HCT116 (cell line): Measurements from ENCODE around the gene RERG. TPM values are rescaled to one million over a fixed set of nuclear protein-coding genes. Genes with fewer than 3 reads are reported as not detected.

Experiments used
- ATAC-seq: fragments of 200-7000 bp; cut with Tn5 transposase; 2 replicates; pipeline ENCODE4 v1.9.1; 2020; ENCODE audit warnings: mild to moderate bottlenecking, moderate library complexity
- BruUV-seq: library from RNA; stranded (reverse); fragments of 400-500 nt; replicated peaks from 2 replicates; lab custom pipeline; 2021; lab: Mats Ljungman, UMichigan
- CTCF ChIA-PET: fragments of 300-600 bp; sonication (Branson Sonifier 250); formaldehyde crosslinking; loops from one replicate; lab custom pipeline; 2021; ENCODE audit warnings: antibody characterized with exemption; lab: Charles Lee
- POLR2A ChIA-PET: fragments of 300-600, 350-600 bp; sonication (Branson Sonifier 250); formaldehyde crosslinking; loops from one replicate; lab custom pipeline; 2021; ENCODE audit warnings: antibody characterized with exemption; lab: Charles Lee
- RAD21 ChIA-PET, 2 experiments: fragments of 300-600 bp; sonication (Branson Sonifier 250); formaldehyde crosslinking; loops; one replicate each; lab custom pipeline; 2023; ENCODE audit warnings: low total read pairs in 2 of 2; ENCODE audit not compliant: uncharacterized antibody in 2 of 2, unreplicated experiment in 2 of 2, low non-redundant PET in 1 of 2; lab: Charles Lee
- DNase-seq: peaks from one replicate; pipeline ENCODE4 v3.0.0-alpha.2; 2010; ENCODE audit warnings: low read depth, low spot score
- H2AFZ ChIP-seq: fragments of 200-600 bp; shearing (Covaris generic), sonication (generic); 2 replicates; pipeline ENCODE4 v1.6.1; 2017; ENCODE audit warnings: low read depth, mixed run types, mixed read lengths, antibody characterized with exemption, low read length; ENCODE audit not compliant: poor library complexity, severe bottlenecking
- H3K27ac ChIP-seq: 2 replicates; pipeline ENCODE4 v1.5.1; 2012; ENCODE audit warnings: low read depth, low read length
- H3K27me3 ChIP-seq: fragments of 200-600 bp; sonication (generic); 2 replicates; pipeline ENCODE4 v1.6.1; 2016; ENCODE audit warnings: mixed run types, low read length, mixed read lengths; ENCODE audit not compliant: insufficient read depth
- H3K36me3 ChIP-seq, 2 experiments: fragments of 200-500 bp in 1 of 2; fragments of 200-600 bp in 1 of 2; sonication (Bioruptor generic) in 1 of 2; sonication (generic) in 1 of 2; 2 replicates each; pipeline versions ENCODE4 v1.5.1 to v1.6.1; 2014 to 2016; ENCODE audit warnings: low read length in 2 of 2, inconsistent platforms in 1 of 2, mixed read lengths in 1 of 2, mixed run types in 1 of 2; ENCODE audit not compliant: insufficient read depth in 2 of 2, control insufficient read depth in 1 of 2
- H3K4me1 ChIP-seq, 2 experiments: fragments of 200-600 bp in 1 of 2; sonication (generic) in 1 of 2; 2 replicates each; pipeline versions ENCODE4 v1.5.1 to v1.6.1; 2012 to 2017; ENCODE audit warnings: low read length in 2 of 2, inconsistent platforms in 1 of 2, mild to moderate bottlenecking in 1 of 2, mixed read lengths in 1 of 2, mixed run types in 1 of 2, moderate library complexity in 1 of 2; ENCODE audit not compliant: insufficient read depth in 2 of 2, control insufficient read depth in 1 of 2
- H3K4me2 ChIP-seq: fragments of 200-600 bp; sonication (generic); 2 replicates; pipeline ENCODE4 v1.6.1; 2017; ENCODE audit warnings: mixed run types, low read length, mixed read lengths
- H3K4me3 ChIP-seq, 2 experiments: fragments of 200-600 bp in 1 of 2; sonication (generic) in 1 of 2; replicated peaks in 1 of 2; 2 replicates each; pipeline ENCODE4 v1.5.1; 2011 to 2016; ENCODE audit warnings: low read length in 2 of 2, control low read depth in 1 of 2, low read depth in 1 of 2, mild to moderate bottlenecking in 1 of 2, mixed read lengths in 1 of 2, mixed run types in 1 of 2
- H3K79me2 ChIP-seq: fragments of 200-600 bp; sonication (generic); 2 replicates; pipeline ENCODE4 v1.6.1; 2017; ENCODE audit warnings: mild to moderate bottlenecking, mixed run types, low read length, moderate library complexity, mixed read lengths; ENCODE audit not compliant: insufficient read depth
- H3K9ac ChIP-seq: fragments of 200-600 bp; sonication (generic); 2 replicates; pipeline ENCODE4 v1.6.1; 2016; ENCODE audit warnings: low read length, mixed read lengths
- H3K9me2 ChIP-seq: fragments of 200-600 bp; sonication (generic), shearing (Covaris generic); 2 replicates; pipeline ENCODE4 v1.6.1; 2017; ENCODE audit warnings: mixed run types, mild to moderate bottlenecking, moderate library complexity; ENCODE audit not compliant: insufficient read depth
- H3K9me3 ChIP-seq, 2 experiments: fragments of 200-500 bp in 1 of 2; fragments of 200-600 bp in 1 of 2; sonication (Bioruptor generic) in 1 of 2; sonication (generic) in 1 of 2; 2 replicates each; pipeline ENCODE4 v1.6.1; 2014 to 2017; ENCODE audit warnings: low read length in 2 of 2, mixed read lengths in 2 of 2, inconsistent platforms in 1 of 2, low read depth in 1 of 2, mild to moderate bottlenecking in 1 of 2, mixed run types in 1 of 2, moderate library complexity in 1 of 2; ENCODE audit not compliant: control insufficient read depth in 1 of 2, insufficient read depth in 1 of 2
- H4K20me1 ChIP-seq: fragments of 200-600 bp; sonication (generic), shearing (Covaris generic); 2 replicates; pipeline ENCODE4 v1.6.1; 2017; ENCODE audit warnings: mixed run types, mild to moderate bottlenecking, moderate library complexity; ENCODE audit not compliant: insufficient read depth
- CEBPB ChIP-seq: IDR thresholded peaks from 2 replicates; pipeline ENCODE4 v1.6.1; 2012; ENCODE audit warnings: low read depth
- EGR1 ChIP-seq: IDR thresholded peaks from 2 replicates; pipeline ENCODE4 v1.6.1; 2012; ENCODE audit warnings: low read depth
- ELF1 ChIP-seq: IDR thresholded peaks from 2 replicates; pipeline ENCODE4 v1.6.1; 2012; ENCODE audit warnings: low read depth, borderline replicate concordance
- POLR2A ChIP-seq: IDR thresholded peaks from 2 replicates; pipeline ENCODE4 v1.7.0; 2011; ENCODE audit warnings: borderline replicate concordance; ENCODE audit not compliant: insufficient read depth, insufficient read length; ENCODE audit errors: extremely low read depth
- SP1 ChIP-seq: IDR thresholded peaks from 2 replicates; pipeline ENCODE4 v1.6.1; 2012; ENCODE audit warnings: low read depth
- YY1 ChIP-seq: IDR thresholded peaks from 2 replicates; pipeline ENCODE4 v1.6.1; 2011; ENCODE audit warnings: low read length, low read depth, moderate library complexity, mild to moderate bottlenecking; ENCODE audit not compliant: insufficient replicate concordance; ENCODE audit errors: extremely low read depth
- ZNF274 ChIP-seq: fragments of 200-500 bp; sonication (Bioruptor generic); IDR thresholded peaks from 2 replicates; pipeline ENCODE4 v1.6.1; 2014; ENCODE audit warnings: mild to moderate bottlenecking, low read depth, low read length, inconsistent platforms
- intact Hi-C: fragments of 100-400 bp; cut with micrococcal nuclease; formaldehyde crosslinking; loops from 2 replicates; pipeline ENCODE4 v1.10.0; 2022
- total RNA-seq: library from RNA; stranded (reverse); gene quantifications from one replicate; pipeline ENCODE4 v1.2.1, GENCODE V29; 2021; ENCODE audit not compliant: unreplicated experiment
- TF ChIP-seq, protein P1 (sequence below): IDR thresholded peaks from 2 replicates; pipeline ENCODE4 v1.6.1; 2011; ENCODE audit warnings: mild to moderate bottlenecking, low read length, moderate library complexity; ENCODE audit not compliant: insufficient replicate concordance; ENCODE audit errors: extremely low read depth

The RERG gene
- total RNA-seq, 1 experiment from 2014 or later, result not detected

DNA sequence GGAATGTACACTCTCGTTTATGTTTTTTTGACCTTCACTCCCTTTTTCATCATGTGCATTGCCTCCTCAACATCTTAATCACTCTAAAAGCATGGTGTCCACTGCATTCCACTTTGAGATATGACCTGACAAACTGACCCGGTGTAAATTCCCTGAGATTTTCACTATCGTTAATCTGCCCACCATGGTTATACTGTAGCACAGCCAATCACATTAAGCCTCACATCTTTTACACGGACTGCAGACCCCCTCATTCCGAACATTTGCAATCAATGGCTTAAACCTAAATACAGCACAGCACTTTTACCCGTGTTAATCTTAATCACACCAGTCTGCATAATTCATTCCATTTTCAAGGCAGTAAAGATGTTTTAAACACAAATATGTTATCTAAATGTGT is 2.4 kb downstream of the RERG start:
- POLR2A ChIA-PET, result no interaction called here
- no peak for ATAC-seq
- BruUV-seq, result no TSS peak

More for the DNA sequence above, 2.4 kb downstream of the RERG start:
- H4K20me1 ChIP-seq, result no peaks in the 10 kb centered on the region
- ChIA-PET RAD21 (no interaction called here), CTCF (interaction anchor here (1.0 to 2.3 kb wide), 2 partner anchors 10 to 309 kb away, joined by 4 to 7 read pairs; no protein-coding TSS in a partner anchor)
- no peak overlapping the region for H3K9ac ChIP-seq
- H3K27ac ChIP-seq, result no peak overlapping the region
- H3K4me1 ChIP-seq, result peaks cover 0 to 4% of the 10 kb centered on the region in 2 experiments; a peak in 1 of 4 replicates
- intact Hi-C loops, result no loop called here
- no peaks in the 10 kb centered on the region for H3K9me3 ChIP-seq
- no peak for TF ChIP-seq ELF1
- TF ChIP-seq SP1, result no peak
- TF ChIP-seq POLR2A, result no peak
- TF ChIP-seq EGR1, result no peak
- TF ChIP-seq CEBPB, result no peak
- TF ChIP-seq YY1, result no peak
- TF ChIP-seq ZNF274, result no peak
- TF ChIP-seq, protein P1, sequence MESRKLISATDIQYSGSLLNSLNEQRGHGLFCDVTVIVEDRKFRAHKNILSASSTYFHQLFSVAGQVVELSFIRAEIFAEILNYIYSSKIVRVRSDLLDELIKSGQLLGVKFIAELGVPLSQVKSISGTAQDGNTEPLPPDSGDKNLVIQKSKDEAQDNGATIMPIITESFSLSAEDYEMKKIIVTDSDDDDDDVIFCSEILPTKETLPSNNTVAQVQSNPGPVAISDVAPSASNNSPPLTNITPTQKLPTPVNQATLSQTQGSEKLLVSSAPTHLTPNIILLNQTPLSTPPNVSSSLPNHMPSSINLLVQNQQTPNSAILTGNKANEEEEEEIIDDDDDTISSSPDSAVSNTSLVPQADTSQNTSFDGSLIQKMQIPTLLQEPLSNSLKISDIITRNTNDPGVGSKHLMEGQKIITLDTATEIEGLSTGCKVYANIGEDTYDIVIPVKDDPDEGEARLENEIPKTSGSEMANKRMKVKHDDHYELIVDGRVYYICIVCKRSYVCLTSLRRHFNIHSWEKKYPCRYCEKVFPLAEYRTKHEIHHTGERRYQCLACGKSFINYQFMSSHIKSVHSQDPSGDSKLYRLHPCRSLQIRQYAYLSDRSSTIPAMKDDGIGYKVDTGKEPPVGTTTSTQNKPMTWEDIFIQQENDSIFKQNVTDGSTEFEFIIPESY, result no peak
- H2AFZ ChIP-seq, result no peak overlapping the region
- no peaks in the 10 kb centered on the region for H3K9me2 ChIP-seq
- H3K4me3 ChIP-seq, result no peak overlapping the region
- H3K27me3 ChIP-seq, result peaks cover 48% of the 10 kb centered on the region
- no peaks in the 10 kb centered on the region for H3K79me2 ChIP-seq
- no peaks in the 10 kb centered on the region for H3K36me3 ChIP-seq
- H3K4me2 ChIP-seq, result no peak overlapping the region
- DNase-seq, result no peak
